Memory B cell (primary cell): ENCODE measurements around the gene ZNF440.
"Not testable (repeated sequence)": the region's sequence is repeated elsewhere in the genome, so short reads cannot be mapped to it uniquely, and the experiment has no call there.

Experiments
- ATAC-seq: fragments of 150-1000 bp; cut with Tn5 transposase; 2 replicates; pipeline ENCODE4 v1.10.0; 2021; ENCODE audit warnings: low read depth, mild to moderate bottlenecking, moderate library complexity
- DNase-seq, 2 donors: peaks; one replicate each; pipeline ENCODE4 v3.0.0; 2022; ENCODE audit warnings: low spot score in 2 of 2
- H3K27ac Mint-ChIP-seq: one replicate; pipeline ENCODE4 v1.8.0; 2022; ENCODE audit warnings: mild to moderate bottlenecking, moderate library complexity, mixed read lengths
- H3K27me3 Mint-ChIP-seq: one replicate; pipeline ENCODE4 v1.8.0; 2022; ENCODE audit warnings: mixed read lengths
- H3K36me3 Mint-ChIP-seq: one replicate; pipeline ENCODE4 v1.8.0; 2022; ENCODE audit warnings: mild to moderate bottlenecking, mixed read lengths
- H3K4me1 Mint-ChIP-seq: one replicate; pipeline ENCODE4 v1.8.0; 2022; ENCODE audit warnings: mixed read lengths
- H3K4me3 Mint-ChIP-seq: one replicate; pipeline ENCODE4 v1.8.0; 2022; ENCODE audit warnings: mild to moderate bottlenecking, moderate library complexity, mixed read lengths
- H3K9me3 Mint-ChIP-seq: one replicate; pipeline ENCODE4 v1.8.0; 2022; ENCODE audit warnings: mixed read lengths

The ZNF440 gene

DNA sequence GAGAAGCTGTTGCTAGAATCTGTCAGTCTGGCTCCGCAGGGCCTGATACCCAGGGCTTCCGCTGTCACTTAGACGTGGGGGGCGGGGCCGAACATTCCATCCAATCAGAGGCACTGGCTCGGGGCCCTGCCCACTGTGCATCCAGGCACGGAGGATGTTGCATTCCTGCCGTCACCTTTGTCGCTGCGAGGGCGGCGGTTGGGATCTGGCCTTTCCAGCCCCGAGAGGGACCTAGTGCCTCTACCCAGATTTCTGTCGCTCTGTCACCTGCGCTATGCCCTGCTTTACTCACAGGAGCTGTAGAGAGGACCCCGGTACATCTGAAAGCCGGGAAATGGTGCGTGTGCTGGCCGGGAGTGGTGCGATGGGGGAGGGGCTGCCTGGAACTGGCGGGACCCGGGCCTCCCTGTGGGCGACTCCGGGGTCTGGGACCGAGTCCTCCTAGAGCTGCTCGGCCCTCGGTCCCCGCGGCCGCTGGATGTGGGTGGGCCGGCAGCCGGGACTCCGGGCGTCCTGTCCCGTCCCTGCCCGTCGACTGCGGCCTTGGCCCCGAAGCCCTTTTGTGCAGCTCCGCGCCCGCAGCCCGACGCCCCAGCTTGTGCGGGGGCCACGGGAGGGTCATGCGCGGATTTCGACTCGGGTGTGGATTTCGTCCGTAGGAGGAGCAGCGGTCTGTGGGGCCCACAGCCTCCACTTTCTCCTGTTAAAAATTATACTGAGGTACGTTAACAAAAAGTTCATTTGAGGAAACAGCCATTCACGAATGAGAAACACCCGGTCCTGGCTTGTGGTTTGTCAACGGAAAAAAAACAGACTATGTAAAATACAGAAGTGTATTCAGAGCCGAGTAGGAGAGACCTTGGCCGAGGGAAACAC, 34.8 kb downstream of the ZNF440 start, which contains the start of gene ZNF439:
ZNF439 (plus strand) TSS at position 133 of the 876 bp plus-strand sequence; CDS start at position 275, 142 bp downstream.
- H3K9me3 Mint-ChIP-seq: no peaks in the 10 kb centered on the region
- H3K36me3 Mint-ChIP-seq: peaks cover 11% of the 10 kb centered on the region
- peak; percentile 84 to 86 for DNase-seq
- peak within 1 kb of the TSS; percentile 99 for H3K4me3 Mint-ChIP-seq
- H3K4me1 Mint-ChIP-seq: peaks cover 17% of the 10 kb centered on the region
- ATAC-seq: peak; percentile 97
- peak within 1 kb of the TSS; percentile 90 for H3K27ac Mint-ChIP-seq
- no peaks in the 10 kb centered on the region for H3K27me3 Mint-ChIP-seq

DNA sequence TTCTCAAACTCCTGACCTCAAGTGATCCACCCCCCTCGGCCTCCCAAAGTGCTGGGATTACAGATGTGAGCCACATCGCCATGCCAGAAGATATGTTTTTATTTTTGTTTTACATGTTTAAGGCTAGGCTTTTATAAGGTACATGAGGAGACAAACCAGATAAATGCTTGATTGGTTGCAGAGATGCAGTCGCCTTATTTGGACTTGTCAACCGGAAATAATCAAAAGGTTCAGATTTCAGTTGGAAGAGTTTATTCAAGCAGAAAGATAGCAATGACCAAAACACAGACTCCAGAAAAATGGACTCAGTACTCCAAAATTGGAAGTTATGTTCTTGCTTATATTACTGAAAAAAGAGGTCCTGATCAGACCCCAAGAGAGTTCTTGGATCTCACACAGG, 36.2 kb downstream of the ZNF440 start:
- H3K36me3 Mint-ChIP-seq: peaks cover 18% of the 10 kb centered on the region
- DNase-seq, H3K27ac Mint-ChIP-seq, H3K27me3 Mint-ChIP-seq, ATAC-seq, H3K4me3 Mint-ChIP-seq, H3K9me3 Mint-ChIP-seq: not testable (repeated sequence)
- H3K4me1 Mint-ChIP-seq: peaks cover 18% of the 10 kb centered on the region

DNA sequence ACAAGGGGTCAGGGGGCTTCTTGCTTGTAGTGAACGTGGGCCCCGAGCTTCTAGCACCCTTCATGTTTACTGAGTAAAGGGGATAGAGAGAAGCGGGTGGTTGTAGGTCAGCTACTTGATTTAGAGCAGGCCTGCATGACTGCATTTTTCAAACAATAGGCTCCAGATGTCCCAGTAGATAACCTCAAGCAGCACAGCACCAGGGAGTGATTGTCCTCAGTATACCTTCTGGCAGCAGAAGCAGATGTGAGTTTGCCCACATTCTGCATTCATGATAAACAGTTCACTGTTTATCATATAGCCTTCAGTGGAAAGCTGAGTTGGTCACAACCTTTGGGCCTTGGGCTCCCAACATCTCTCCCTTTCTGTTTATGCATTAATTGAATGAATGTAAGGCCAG, 39.3 kb downstream of the ZNF440 start:
- no peak overlapping the region for H3K27ac Mint-ChIP-seq
- DNase-seq: no peak
- H3K36me3 Mint-ChIP-seq: peaks cover 42% of the 10 kb centered on the region
- ATAC-seq: no peak
- H3K27me3 Mint-ChIP-seq: no peaks in the 10 kb centered on the region
- H3K9me3 Mint-ChIP-seq: peaks cover 4% of the 10 kb centered on the region
- no peak overlapping the region for H3K4me3 Mint-ChIP-seq
- peaks cover 22% of the 10 kb centered on the region for H3K4me1 Mint-ChIP-seq

DNA sequence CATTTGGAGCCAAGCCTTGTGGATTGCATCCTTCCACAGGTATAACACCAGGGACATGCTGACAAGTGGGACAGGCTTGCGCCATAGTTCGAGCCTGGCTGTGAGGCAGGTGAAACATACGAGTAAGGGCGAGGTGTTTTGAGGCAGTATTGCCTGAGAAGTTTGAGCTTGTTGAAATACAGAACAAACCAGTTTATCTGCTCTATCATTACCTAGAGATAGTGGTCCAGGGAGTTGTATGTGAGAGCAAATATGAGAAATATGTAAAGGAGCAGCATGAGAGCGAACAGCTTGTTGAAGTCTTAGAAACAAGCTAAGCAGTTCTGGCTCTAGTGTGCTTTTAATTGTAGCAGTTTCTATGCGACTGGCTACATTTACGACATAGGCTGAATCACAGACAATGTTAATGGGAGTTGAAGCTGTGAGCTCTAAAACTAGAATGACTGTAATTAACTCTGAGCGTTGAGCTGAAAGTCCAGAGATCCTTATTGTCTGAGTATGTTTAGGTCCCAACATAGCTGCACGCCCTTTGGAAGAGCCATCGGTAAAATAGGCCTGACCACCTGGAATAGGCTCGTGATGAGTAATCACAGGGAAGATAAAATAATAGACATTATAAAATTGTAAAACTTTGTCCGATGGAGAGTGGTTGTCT, 42.6 kb downstream of the ZNF440 start:
- ATAC-seq (no peak), DNase-seq (no peak)
- H3K27me3 Mint-ChIP-seq: no peaks in the 10 kb centered on the region
- peaks cover 4% of the 10 kb centered on the region for H3K9me3 Mint-ChIP-seq
- H3K4me3 Mint-ChIP-seq: no peak overlapping the region
- peaks cover 60% of the 10 kb centered on the region for H3K36me3 Mint-ChIP-seq
- H3K4me1 Mint-ChIP-seq: peaks cover 11% of the 10 kb centered on the region
- no peak overlapping the region for H3K27ac Mint-ChIP-seq

GRCh38 chr19:11860721-11861120, 46.6 kb downstream of the ZNF440 start:
- H3K9me3 Mint-ChIP-seq: peaks cover 13% of the 10 kb centered on the region
- ATAC-seq: no peak
- DNase-seq: no peak
- peaks cover 74% of the 10 kb centered on the region for H3K36me3 Mint-ChIP-seq
- H3K27ac Mint-ChIP-seq: no peak overlapping the region
- no peak overlapping the region for H3K4me3 Mint-ChIP-seq
- no peaks in the 10 kb centered on the region for H3K27me3 Mint-ChIP-seq
- H3K4me1 Mint-ChIP-seq: peaks cover 9% of the 10 kb centered on the region

DNA sequence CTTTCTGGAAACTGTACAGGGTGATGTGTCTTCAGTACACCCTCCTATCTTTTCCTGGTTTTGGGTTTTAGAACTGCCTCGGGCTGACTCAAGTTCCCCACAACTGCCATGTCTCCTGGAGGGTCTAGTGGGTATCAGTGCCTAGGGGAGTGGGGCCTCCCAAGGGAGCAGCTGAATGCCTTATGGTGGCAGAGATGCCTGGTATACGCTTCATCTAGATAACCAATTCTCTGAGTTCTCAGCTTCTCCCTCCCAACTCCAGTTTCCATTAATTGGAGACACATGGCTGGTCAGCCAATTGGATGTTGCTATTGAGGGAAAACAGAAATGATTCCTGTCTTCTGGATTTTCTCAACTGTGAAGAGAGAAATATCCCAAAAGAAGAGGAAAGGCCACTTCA, 47.2 kb downstream of the ZNF440 start:
- H3K36me3 Mint-ChIP-seq: peaks cover 75% of the 10 kb centered on the region
- ATAC-seq (no peak), DNase-seq (no peak)
- H3K27me3 Mint-ChIP-seq: no peaks in the 10 kb centered on the region
- peaks cover 6% of the 10 kb centered on the region for H3K4me1 Mint-ChIP-seq
- peaks cover 9% of the 10 kb centered on the region for H3K9me3 Mint-ChIP-seq
- no peak overlapping the region for H3K4me3 Mint-ChIP-seq
- H3K27ac Mint-ChIP-seq: no peak overlapping the region

DNA sequence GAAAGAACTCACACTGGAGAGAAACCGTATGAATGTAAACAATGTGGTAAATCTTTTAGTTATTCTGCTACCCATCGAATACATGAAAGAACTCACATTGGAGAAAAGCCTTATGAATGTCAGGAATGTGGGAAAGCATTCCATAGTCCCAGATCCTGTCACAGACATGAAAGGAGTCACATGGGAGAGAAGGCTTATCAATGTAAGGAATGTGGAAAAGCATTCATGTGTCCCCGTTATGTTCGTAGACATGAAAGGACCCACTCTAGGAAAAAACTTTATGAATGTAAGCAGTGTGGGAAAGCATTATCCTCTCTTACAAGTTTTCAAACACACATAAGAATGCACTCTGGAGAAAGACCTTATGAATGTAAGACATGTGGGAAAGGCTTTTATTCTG, 53.7 kb downstream of the ZNF440 start:
- H3K27ac Mint-ChIP-seq, DNase-seq, H3K4me1 Mint-ChIP-seq, H3K4me3 Mint-ChIP-seq, ATAC-seq, H3K27me3 Mint-ChIP-seq: not testable (repeated sequence)
- Mint-ChIP-seq H3K36me3 (peaks cover 57% of the 10 kb centered on the region), H3K9me3 (peaks cover 17% of the 10 kb centered on the region)

GRCh38 chr19:11868188-11868587, 54.1 kb downstream of the ZNF440 start:
- H3K4me3 Mint-ChIP-seq: no peak overlapping the region
- no peaks in the 10 kb centered on the region for H3K27me3 Mint-ChIP-seq
- peaks cover 17% of the 10 kb centered on the region for H3K9me3 Mint-ChIP-seq
- no peak for ATAC-seq
- H3K4me1 Mint-ChIP-seq: no peaks in the 10 kb centered on the region
- H3K36me3 Mint-ChIP-seq: peaks cover 55% of the 10 kb centered on the region
- H3K27ac Mint-ChIP-seq: no peak overlapping the region
- DNase-seq: no peak

DNA sequence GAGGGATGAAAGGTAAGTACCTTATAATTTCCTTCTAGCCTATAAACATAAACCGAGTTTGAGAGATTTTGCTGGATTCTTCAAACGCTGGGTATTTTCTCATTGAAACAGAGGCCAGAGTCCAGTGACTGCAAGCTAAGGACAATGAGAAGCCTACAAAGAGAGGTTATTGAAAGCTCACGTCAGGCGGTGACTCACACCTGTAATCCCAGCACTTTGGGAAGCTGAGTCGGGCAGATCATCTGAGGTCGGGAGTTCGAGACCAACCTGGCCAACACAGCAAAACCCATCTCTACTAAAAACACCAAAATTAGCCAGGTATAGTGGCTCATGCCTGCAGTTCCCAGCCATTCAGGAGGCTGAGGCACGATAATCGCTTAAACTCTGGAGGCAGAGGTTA, 58.6 kb downstream of the ZNF440 start:
- peaks cover 21% of the 10 kb centered on the region for H3K36me3 Mint-ChIP-seq
- ATAC-seq (no peak), DNase-seq (no peak)
- H3K9me3 Mint-ChIP-seq: peaks cover 7% of the 10 kb centered on the region
- H3K4me1 Mint-ChIP-seq: no peaks in the 10 kb centered on the region
- no peaks in the 10 kb centered on the region for H3K27me3 Mint-ChIP-seq
- no peak overlapping the region for H3K27ac Mint-ChIP-seq
- no peak overlapping the region for H3K4me3 Mint-ChIP-seq

DNA sequence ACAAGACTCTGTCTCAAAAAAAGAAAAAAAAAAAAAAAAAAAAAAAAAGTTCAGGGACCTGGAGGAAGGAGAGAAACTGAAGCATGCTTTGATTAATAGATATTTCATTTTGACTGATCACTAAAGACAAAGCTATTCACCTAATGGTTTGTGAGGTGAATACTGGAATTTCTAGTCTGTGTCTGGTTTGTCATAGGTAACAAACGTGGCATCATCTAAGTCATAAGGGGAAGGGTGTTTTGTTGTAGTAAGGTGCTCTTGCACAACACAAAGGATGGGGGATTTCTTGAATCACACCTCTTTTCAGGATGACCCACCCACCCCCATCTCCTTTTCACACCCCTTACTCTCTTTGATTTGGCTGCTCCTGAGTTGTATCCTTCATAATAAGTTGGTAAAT, 59.7 kb downstream of the ZNF440 start:
- H3K4me3 Mint-ChIP-seq: no peak overlapping the region
- ATAC-seq: no peak
- H3K9me3 Mint-ChIP-seq: peaks cover 2% of the 10 kb centered on the region
- H3K36me3 Mint-ChIP-seq: peaks cover 10% of the 10 kb centered on the region
- no peak overlapping the region for H3K27ac Mint-ChIP-seq
- no peak for DNase-seq
- no peaks in the 10 kb centered on the region for H3K27me3 Mint-ChIP-seq
- H3K4me1 Mint-ChIP-seq: no peaks in the 10 kb centered on the region

DNA sequence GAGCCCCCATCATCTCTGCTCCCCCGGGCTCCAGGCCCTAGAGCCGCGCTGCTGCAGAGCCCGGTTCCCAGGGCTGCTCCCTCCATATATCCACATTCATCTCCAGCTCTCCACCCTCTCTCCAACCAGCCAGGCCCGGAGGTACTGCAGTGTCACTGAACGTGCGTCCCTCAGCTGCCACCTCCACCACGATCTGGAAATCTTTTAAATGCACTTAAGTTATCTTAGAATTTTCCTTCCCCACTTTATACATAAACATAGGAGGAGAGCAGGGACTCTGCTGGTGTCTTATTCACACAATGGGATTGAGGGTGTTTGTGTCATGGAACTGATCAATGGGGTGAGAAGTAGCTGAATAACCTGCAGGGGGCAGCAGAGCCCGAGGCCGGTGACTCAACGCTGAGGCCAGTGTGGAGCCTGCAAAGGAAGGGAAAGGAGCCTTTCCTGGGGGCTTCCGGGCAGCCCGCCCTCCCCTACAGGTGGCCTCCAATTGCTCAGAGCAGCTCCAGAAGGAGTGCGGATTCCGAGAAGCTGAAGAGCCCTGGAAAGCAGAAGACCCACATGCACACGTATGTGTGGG, 65.7 kb downstream of the ZNF440 start:
- H3K9me3 Mint-ChIP-seq, H3K4me1 Mint-ChIP-seq, H3K27ac Mint-ChIP-seq, H3K36me3 Mint-ChIP-seq, H3K4me3 Mint-ChIP-seq, ATAC-seq, H3K27me3 Mint-ChIP-seq: not testable (repeated sequence)
- DNase-seq: peak in 1 of 2 donors; percentile 17

GRCh38 chr19:11880598-11880997, 66.5 kb downstream of the ZNF440 start:
- Mint-ChIP-seq H3K36me3 (peaks cover 2% of the 10 kb centered on the region), H3K4me3 (no peak overlapping the region), H3K27me3 (no peaks in the 10 kb centered on the region), H3K4me1 (peaks cover 3% of the 10 kb centered on the region), H3K9me3 (peaks cover 3% of the 10 kb centered on the region), H3K27ac (no peak overlapping the region)
- ATAC-seq: no peak
- no peak for DNase-seq

GRCh38 chr19:11881151-11881800, 67.2 kb downstream of the ZNF440 start:
- Mint-ChIP-seq H3K27me3 (no peaks in the 10 kb centered on the region), H3K36me3 (peaks cover 2% of the 10 kb centered on the region), H3K9me3 (peaks cover 4% of the 10 kb centered on the region), H3K4me3 (no peak overlapping the region), H3K4me1 (peaks cover 3% of the 10 kb centered on the region), H3K27ac (no peak overlapping the region)
- ATAC-seq: peak; percentile 87
- DNase-seq: peak; percentile 56 to 58

DNA sequence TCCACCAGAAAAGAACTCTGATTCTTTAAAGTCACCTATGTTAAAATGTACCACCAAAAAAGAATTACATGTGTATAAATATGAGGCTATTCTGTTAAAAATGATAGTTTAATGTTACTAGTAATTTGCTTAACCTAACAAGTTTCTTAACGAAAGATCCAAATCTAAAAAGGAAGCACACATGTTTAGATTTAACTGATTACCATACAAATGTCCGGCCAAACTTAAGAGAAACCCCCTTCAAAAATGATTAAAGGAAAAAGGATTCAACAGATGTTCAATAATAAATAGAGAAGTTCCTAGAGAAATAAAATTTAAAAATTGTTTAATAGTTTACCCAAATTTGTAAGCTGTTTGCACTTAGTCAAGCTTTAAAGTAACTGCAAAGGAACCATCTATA, 68.5 kb downstream of the ZNF440 start:
- Mint-ChIP-seq H3K27ac (no peak overlapping the region), H3K4me1 (peaks cover 7% of the 10 kb centered on the region), H3K4me3 (no peak overlapping the region), H3K9me3 (peaks cover 5% of the 10 kb centered on the region), H3K36me3 (peaks cover 2% of the 10 kb centered on the region), H3K27me3 (no peaks in the 10 kb centered on the region)
- no peak for DNase-seq
- no peak for ATAC-seq
